Suprapubic skin (tissue), 4 donors: ENCODE measurements around the gene AGAP1. TPM values are rescaled to one million over a fixed set of nuclear protein-coding genes. Genes with fewer than 3 reads are reported as not detected.

Source experiments
- DNase-seq, 2 donors: peaks; one replicate each; pipeline ENCODE4 v3.0.0-alpha.2; 2019; ENCODE audit warnings: low spot score in 2 of 2
- H3K27ac ChIP-seq: fragments of 200-600 bp; sonication (generic); one replicate; pipeline ENCODE4 v1.5.1; 2019
- H3K27me3 ChIP-seq: fragments of 200-600 bp; sonication (generic); one replicate; pipeline ENCODE4 v1.5.1; 2019
- H3K36me3 ChIP-seq: fragments of 200-600 bp; sonication (generic); one replicate; pipeline ENCODE4 v1.5.1; 2019
- H3K4me1 ChIP-seq: fragments of 200-600 bp; sonication (generic); one replicate; pipeline ENCODE4 v1.5.1; 2019
- H3K4me3 ChIP-seq: fragments of 200-600 bp; sonication (generic); one replicate; pipeline ENCODE4 v1.5.1; 2019; ENCODE audit warnings: mild to moderate bottlenecking
- H3K9me3 ChIP-seq: fragments of 200-600 bp; sonication (generic); one replicate; pipeline ENCODE4 v1.5.1; 2019
- CTCF ChIP-seq, 2 donors: fragments of 200-600 bp in 1 of 2; fragments of 450-650 bp in 1 of 2; sonication (generic) in 1 of 2; IDR thresholded peaks; one replicate each; pipeline ENCODE4 v1.5.1; 2016 to 2019; ENCODE audit warnings: antibody characterized with exemption in 2 of 2, mild to moderate bottlenecking in 1 of 2, moderate library complexity in 1 of 2
- EP300 ChIP-seq: sonication (generic); formaldehyde crosslinking; IDR thresholded peaks from one replicate; pipeline ENCODE4 v1.6.1; 2017; ENCODE audit warnings: antibody characterized with exemption
- POLR2A ChIP-seq, 2 donors: fragments of 450-650 bp; IDR thresholded peaks; one replicate each; pipeline ENCODE4 v1.6.1; 2017; ENCODE audit warnings: antibody characterized with exemption in 2 of 2, mild to moderate bottlenecking in 2 of 2, moderate library complexity in 2 of 2
- POLR2AphosphoS5 ChIP-seq, 3 donors: sonication (generic); formaldehyde crosslinking; IDR thresholded peaks; one replicate each; pipeline ENCODE4 v1.6.1; 2017; ENCODE audit warnings: antibody characterized with exemption in 3 of 3
- whole genome bisulfite sequencing: methylation state at CpG from one replicate; pipeline ENCODE4 v1.1.5; 2018; 5-methylcytosine and 5-hydroxymethylcytosine counted together
- total RNA-seq, 4 donors: library from RNA; depleted of rRNA; stranded (reverse); fragments of >200 nt; gene quantifications; one replicate each; pipeline ENCODE4 v1.1.0, GENCODE V29; 2016

The AGAP1 gene
- total RNA-seq, 4 donors from 2014 or later = 14.1 to 30.7 (median 19.4) TPM

- Histone ChIP-seq H3K4me1 (peaks cover 7% of the 10 kb centered on the region), H3K36me3 (no peaks in the 10 kb centered on the region), H3K27ac (no peak overlapping the region), H3K27me3 (no peaks in the 10 kb centered on the region), H3K4me3 (no peak overlapping the region), H3K9me3 (no peaks in the 10 kb centered on the region)
- 93% methylated on average over 13 of the region's 13 CpGs for WGBS
- no peak for DNase-seq
- TF ChIP-seq POLR2A (IDR thresholded peaks at IDR 0.05) = no peak
- TF ChIP-seq POLR2AphosphoS5 (IDR thresholded peaks at IDR 0.05) = no peak
- TF ChIP-seq EP300 = no peak
- no peak for TF ChIP-seq CTCF (IDR thresholded peaks at IDR 0.05)
These were observed 59.9 kb downstream of the AGAP1 start for GRCh38 chr2:235553696-235554100.

- H3K27ac ChIP-seq = no peak overlapping the region
- H3K4me1 ChIP-seq = peaks cover 7% of the 10 kb centered on the region
- no peak for TF ChIP-seq EP300
- TF ChIP-seq POLR2A (IDR thresholded peaks at IDR 0.05) = no peak
- H3K27me3 ChIP-seq = no peaks in the 10 kb centered on the region
- no peaks in the 10 kb centered on the region for H3K9me3 ChIP-seq
- H3K4me3 ChIP-seq = no peak overlapping the region
- no peaks in the 10 kb centered on the region for H3K36me3 ChIP-seq
- no peak for DNase-seq
- WGBS = 89% methylated on average over 6 of the region's 6 CpGs
These were observed 60.5 kb downstream of the AGAP1 start for GRCh38 chr2:235554385-235554784.

- no peak overlapping the region for H3K27ac ChIP-seq
- H3K27me3 ChIP-seq = no peaks in the 10 kb centered on the region
- 97% methylated on average over 9 of the region's 9 CpGs for WGBS
- H3K4me3 ChIP-seq = no peak overlapping the region
- H3K4me1 ChIP-seq = peaks cover 7% of the 10 kb centered on the region
- DNase-seq = no peak
- no peak for TF ChIP-seq CTCF (IDR thresholded peaks at IDR 0.05)
- TF ChIP-seq EP300 = no peak
- no peak for TF ChIP-seq POLR2AphosphoS5 (IDR thresholded peaks at IDR 0.05)
- no peak for TF ChIP-seq POLR2A (IDR thresholded peaks at IDR 0.05)
- no peaks in the 10 kb centered on the region for H3K36me3 ChIP-seq
- H3K9me3 ChIP-seq = no peaks in the 10 kb centered on the region
These were observed 61.1 kb downstream of the AGAP1 start for GRCh38 chr2:235554936-235555335.

- no peak for TF ChIP-seq POLR2A (IDR thresholded peaks at IDR 0.05)
- no peak for TF ChIP-seq POLR2AphosphoS5 (IDR thresholded peaks at IDR 0.05)
- no peak for TF ChIP-seq CTCF (IDR thresholded peaks at IDR 0.05)
- TF ChIP-seq EP300 = no peak
- 81% methylated on average over 5 of the region's 6 CpGs for WGBS
- Histone ChIP-seq H3K27ac (no peak overlapping the region), H3K27me3 (no peaks in the 10 kb centered on the region), H3K4me1 (peaks cover 7% of the 10 kb centered on the region), H3K4me3 (no peak overlapping the region), H3K36me3 (no peaks in the 10 kb centered on the region), H3K9me3 (no peaks in the 10 kb centered on the region)
- no peak for DNase-seq
These were observed 61.5 kb downstream of the AGAP1 start for GRCh38 chr2:235555371-235555770.

- no peak for TF ChIP-seq EP300
- no peak for TF ChIP-seq POLR2A (IDR thresholded peaks at IDR 0.05)
- no peak for TF ChIP-seq CTCF (IDR thresholded peaks at IDR 0.05)
- no peak for TF ChIP-seq POLR2AphosphoS5 (IDR thresholded peaks at IDR 0.05)
- Histone ChIP-seq H3K4me3 (no peak overlapping the region), H3K9me3 (no peaks in the 10 kb centered on the region), H3K36me3 (no peaks in the 10 kb centered on the region), H3K4me1 (peaks cover 7% of the 10 kb centered on the region), H3K27me3 (no peaks in the 10 kb centered on the region), H3K27ac (no peak overlapping the region)
- 100% methylated on average over 1 of the region's 3 CpGs for WGBS
- DNase-seq = no peak
These were observed 62.2 kb downstream of the AGAP1 start for GRCh38 chr2:235556086-235556485.

- Histone ChIP-seq H3K27me3 (no peaks in the 10 kb centered on the region), H3K4me1 (peaks cover 7% of the 10 kb centered on the region), H3K36me3 (no peaks in the 10 kb centered on the region), H3K9me3 (no peaks in the 10 kb centered on the region), H3K4me3 (no peak overlapping the region), H3K27ac (no peak overlapping the region)
- WGBS = 92% methylated on average over 7 of the region's 8 CpGs
- DNase-seq = no peak
- TF ChIP-seq POLR2AphosphoS5 (IDR thresholded peaks at IDR 0.05) (no peak), POLR2A (IDR thresholded peaks at IDR 0.05) (no peak), EP300 (no peak), CTCF (IDR thresholded peaks at IDR 0.05) (no peak)
These were observed 63.1 kb downstream of the AGAP1 start for GRCh38 chr2:235556901-235557300.
